Smooth muscle cell (in vitro differentiated cells): Measurements from ENCODE around the gene IKZF4. TPM values are rescaled to one million over a fixed set of nuclear protein-coding genes. Genes with fewer than 3 reads are reported as not detected.

Experiments
- DNase-seq: peaks from one replicate; lab custom pipeline; 2025; ENCODE audit not compliant: unreplicated experiment; lab: John Stamatoyannopoulos, UW
- H2AFZ ChIP-seq: fragments of 200-600 bp; sonication (generic); 2 replicates; pipeline ENCODE4 v1.6.0; 2016; ENCODE audit warnings: antibody characterized with exemption, low read depth, mild to moderate bottlenecking
- H3F3A ChIP-seq: fragments of 200-600 bp; sonication (generic); 2 replicates; pipeline ENCODE4 v1.6.0; 2017; ENCODE audit warnings: antibody characterized with exemption, low read depth
- H3K27ac ChIP-seq: fragments of 200-600 bp; sonication (generic); 2 replicates; pipeline ENCODE4 v1.5.1; 2016; ENCODE audit warnings: low read depth, mild to moderate bottlenecking
- H3K27me3 ChIP-seq: fragments of 200-600 bp; sonication (generic); 2 replicates; pipeline ENCODE4 v1.6.1; 2016; ENCODE audit warnings: low read depth, mild to moderate bottlenecking
- H3K36me3 ChIP-seq: fragments of 200-600 bp; sonication (generic); 2 replicates; pipeline ENCODE4 v1.5.1; 2016; ENCODE audit warnings: low read depth
- H3K4me1 ChIP-seq: fragments of 200-600 bp; sonication (generic); 2 replicates; pipeline ENCODE4 v1.5.1; 2016; ENCODE audit warnings: low read depth
- H3K4me2 ChIP-seq: fragments of 200-600 bp; sonication (generic); 2 replicates; pipeline ENCODE4 v1.6.0; 2016; ENCODE audit warnings: mild to moderate bottlenecking
- H3K4me3 ChIP-seq: fragments of 200-600 bp; sonication (generic); 2 replicates; pipeline ENCODE4 v1.5.1; 2016; ENCODE audit warnings: mild to moderate bottlenecking
- H3K79me2 ChIP-seq: fragments of 200-600 bp; sonication (generic); 2 replicates; pipeline ENCODE4 v1.6.0; 2016; ENCODE audit warnings: low read depth, mild to moderate bottlenecking
- H3K9ac ChIP-seq: fragments of 200-600 bp; sonication (generic); 2 replicates; pipeline ENCODE4 v1.6.0; 2016; ENCODE audit warnings: low read depth
- H3K9me3 ChIP-seq: fragments of 200-600 bp; sonication (generic); replicated peaks from 2 replicates; pipeline ENCODE4 v1.5.1; 2016; ENCODE audit warnings: low read depth
- H4K20me1 ChIP-seq: fragments of 200-600 bp; sonication (generic); 2 replicates; pipeline ENCODE4 v1.6.0; 2016; ENCODE audit warnings: low read depth
- CTCF ChIP-seq: fragments of 200-600 bp; sonication (generic); IDR thresholded peaks from 2 replicates; pipeline ENCODE4 v1.5.1; 2017; ENCODE audit warnings: borderline replicate concordance, mild to moderate bottlenecking, antibody characterized with exemption; ENCODE audit not compliant: insufficient read depth, poor library complexity, severe bottlenecking
- WGBS: methylation state at CpG from one replicate; pipeline ENCODE4 v1.1.7; 2016; ENCODE audit warnings: low lambda C conversion rate; 5-methylcytosine and 5-hydroxymethylcytosine counted together
- polyA plus RNA-seq: library from polyadenylated mRNA; unstranded; fragments of >200 nt; fragmentation: Nextera tagmentation; extraction: Ambion mirVana; gene quantifications from 2 replicates; pipeline ENCODE4 v1.2.1, GENCODE V29; 2016
- total RNA-seq: library from RNA; depleted of rRNA; stranded (reverse); fragments of >200 nt; gene quantifications from 2 replicates; pipeline ENCODE4 v1.2.3, GENCODE V29; 2014

IKZF4 gene
- total and polyA plus RNA-seq, 2 experiments from 2014 or later, result 4.2 to 5.4 TPM

GRCh38 chr12:56037161-56037560 is 16.3 kb downstream of the IKZF4 start:
- WGBS, result 90% methylated on average over 2 of the region's 2 CpGs
- no peaks in the 10 kb centered on the region for H3K27me3 ChIP-seq
- no peak overlapping the region for H3K4me2 ChIP-seq
- peaks cover 8% of the 10 kb centered on the region for H3K4me1 ChIP-seq
- H3K9me3 ChIP-seq, result no peaks in the 10 kb centered on the region
- H3K27ac ChIP-seq, result no peak overlapping the region
- no peak for DNase-seq
- H3F3A ChIP-seq, result peaks cover 8% of the 10 kb centered on the region
- no peak overlapping the region for H2AFZ ChIP-seq
- no peak overlapping the region for H3K9ac ChIP-seq
- H3K36me3 ChIP-seq, result peaks cover 3% of the 10 kb centered on the region
- no peak for TF ChIP-seq CTCF
- H4K20me1 ChIP-seq, result no peaks in the 10 kb centered on the region
- H3K79me2 ChIP-seq, result peaks cover 2% of the 10 kb centered on the region
- no peak overlapping the region for H3K4me3 ChIP-seq

GRCh38 chr12:56038022-56038655 is 17.3 kb downstream of the IKZF4 start:
- Histone ChIP-seq H3K79me2 (peaks cover 12% of the 10 kb centered on the region), H3K4me3 (no peak overlapping the region), H3K27ac (no peak overlapping the region), H4K20me1 (peaks cover 8% of the 10 kb centered on the region), H3K27me3 (no peaks in the 10 kb centered on the region), H3K9ac (no peak overlapping the region), H2AFZ (no peak overlapping the region), H3K4me2 (no peak overlapping the region), H3K9me3 (no peaks in the 10 kb centered on the region), H3K4me1 (peaks cover 12% of the 10 kb centered on the region), H3F3A (peaks cover 14% of the 10 kb centered on the region), H3K36me3 (no peaks in the 10 kb centered on the region)
- no peak for DNase-seq
- TF ChIP-seq CTCF, result no peak
- WGBS, result 91% methylated on average over 2 of the region's 2 CpGs

GRCh38 chr12:56040151-56040550 is 19.3 kb downstream of the IKZF4 start:
- no peak overlapping the region for H3K4me2 ChIP-seq
- no peak overlapping the region for H3K9ac ChIP-seq
- H3K4me3 ChIP-seq, result no peak overlapping the region
- H4K20me1 ChIP-seq, result peaks cover 17% of the 10 kb centered on the region
- no peaks in the 10 kb centered on the region for H3K27me3 ChIP-seq
- H2AFZ ChIP-seq, result no peak overlapping the region
- no peak for TF ChIP-seq CTCF
- DNase-seq, result no peak
- no peaks in the 10 kb centered on the region for H3K36me3 ChIP-seq
- 100% methylated on average over 1 of the region's 1 CpG for WGBS
- H3K27ac ChIP-seq, result no peak overlapping the region
- H3K79me2 ChIP-seq, result peaks cover 31% of the 10 kb centered on the region
- peaks cover 29% of the 10 kb centered on the region for H3F3A ChIP-seq
- H3K9me3 ChIP-seq, result no peaks in the 10 kb centered on the region
- peaks cover 16% of the 10 kb centered on the region for H3K4me1 ChIP-seq
